Retina (tissue), 1 donor: ENCODE measurements around the gene FARS2.
"Not testable (repeated sequence)": the region's sequence is repeated elsewhere in the genome, so short reads cannot be mapped to it uniquely, and the experiment has no call there.

Experiments
- DNase-seq: peaks from one replicate; pipeline ENCODE4 v3.0.0-alpha.2; 2016

The FARS2 gene

GRCh38 chr6:5550631-5551030 is 289.3 kb downstream of the FARS2 start:
- no peak for DNase-seq

- no peak for DNase-seq
These were observed 290.9 kb downstream of the FARS2 start for GRCh38 chr6:5552243-5552642.

- no peak for DNase-seq
These were observed 292.5 kb downstream of the FARS2 start for GRCh38 chr6:5553767-5554166.

GRCh38 chr6:5554226-5554625 is 292.9 kb downstream of the FARS2 start:
- no peak for DNase-seq

GRCh38 chr6:5556011-5556410 is 294.7 kb downstream of the FARS2 start:
- DNase-seq, result no peak

GRCh38 chr6:5557506-5557905 is 296.2 kb downstream of the FARS2 start:
- DNase-seq, result no peak

GRCh38 chr6:5559651-5560050 is 298.3 kb downstream of the FARS2 start:
- no peak for DNase-seq

GRCh38 chr6:5562277-5562676 is 301.0 kb downstream of the FARS2 start:
- DNase-seq, result no peak

GRCh38 chr6:5563086-5563485 is 301.8 kb downstream of the FARS2 start:
- DNase-seq, result no peak

- DNase-seq, result not testable (repeated sequence)
These were observed 303.4 kb downstream of the FARS2 start for GRCh38 chr6:5564746-5565145.

GRCh38 chr6:5565971-5566370 is 304.7 kb downstream of the FARS2 start:
- DNase-seq, result no peak

- DNase-seq, result no peak
These were observed 305.4 kb downstream of the FARS2 start for GRCh38 chr6:5566718-5567117.

- no peak for DNase-seq
These were observed 306.0 kb downstream of the FARS2 start for GRCh38 chr6:5567352-5567751.

GRCh38 chr6:5567890-5568289 is 306.6 kb downstream of the FARS2 start:
- DNase-seq, result no peak

GRCh38 chr6:5569491-5569890 is 308.2 kb downstream of the FARS2 start:
- no peak for DNase-seq

GRCh38 chr6:5570641-5571040 is 309.3 kb downstream of the FARS2 start:
- DNase-seq, result no peak

GRCh38 chr6:5580736-5581581 is 319.6 kb downstream of the FARS2 start:
- DNase-seq, result no peak

- DNase-seq, result no peak
These were observed 321.4 kb downstream of the FARS2 start for GRCh38 chr6:5582762-5583161.

- no peak for DNase-seq
These were observed 322.2 kb downstream of the FARS2 start for GRCh38 chr6:5583528-5583927.

GRCh38 chr6:5584078-5584482 is 322.8 kb downstream of the FARS2 start:
- DNase-seq, result no peak

GRCh38 chr6:5587648-5588047 is 326.3 kb downstream of the FARS2 start:
- no peak for DNase-seq

- no peak for DNase-seq
These were observed 328.3 kb downstream of the FARS2 start for GRCh38 chr6:5589422-5590141.

GRCh38 chr6:5590187-5590586 is 328.9 kb downstream of the FARS2 start:
- DNase-seq, result no peak

- peak; percentile 56 for DNase-seq
These were observed 331.7 kb downstream of the FARS2 start for GRCh38 chr6:5592886-5593519.
